Thyroid gland (tissue), 4 donors: ENCODE measurements around the gene FOXO6.

ENCODE experiments used
- POLR2A ChIP-seq, 2 donors: fragments of 450-650 bp; IDR thresholded peaks; one replicate each; pipeline ENCODE4 v1.6.1; 2017; ENCODE audit warnings: antibody characterized with exemption in 2 of 2, mild to moderate bottlenecking in 2 of 2, moderate library complexity in 1 of 2
- TF ChIP-seq, protein P1 (sequence below), 6 experiments: fragments of 200-600 bp in 3 of 6; fragments of 450-650 bp in 3 of 6; sonication (generic) in 3 of 6; IDR thresholded peaks; one replicate each; pipeline ENCODE4 v1.5.1; 2016 to 2019; ENCODE audit warnings: antibody characterized with exemption in 6 of 6, mild to moderate bottlenecking in 2 of 6, inconsistent platforms in 1 of 6, moderate library complexity in 1 of 6

- TF ChIP-seq, protein P1, sequence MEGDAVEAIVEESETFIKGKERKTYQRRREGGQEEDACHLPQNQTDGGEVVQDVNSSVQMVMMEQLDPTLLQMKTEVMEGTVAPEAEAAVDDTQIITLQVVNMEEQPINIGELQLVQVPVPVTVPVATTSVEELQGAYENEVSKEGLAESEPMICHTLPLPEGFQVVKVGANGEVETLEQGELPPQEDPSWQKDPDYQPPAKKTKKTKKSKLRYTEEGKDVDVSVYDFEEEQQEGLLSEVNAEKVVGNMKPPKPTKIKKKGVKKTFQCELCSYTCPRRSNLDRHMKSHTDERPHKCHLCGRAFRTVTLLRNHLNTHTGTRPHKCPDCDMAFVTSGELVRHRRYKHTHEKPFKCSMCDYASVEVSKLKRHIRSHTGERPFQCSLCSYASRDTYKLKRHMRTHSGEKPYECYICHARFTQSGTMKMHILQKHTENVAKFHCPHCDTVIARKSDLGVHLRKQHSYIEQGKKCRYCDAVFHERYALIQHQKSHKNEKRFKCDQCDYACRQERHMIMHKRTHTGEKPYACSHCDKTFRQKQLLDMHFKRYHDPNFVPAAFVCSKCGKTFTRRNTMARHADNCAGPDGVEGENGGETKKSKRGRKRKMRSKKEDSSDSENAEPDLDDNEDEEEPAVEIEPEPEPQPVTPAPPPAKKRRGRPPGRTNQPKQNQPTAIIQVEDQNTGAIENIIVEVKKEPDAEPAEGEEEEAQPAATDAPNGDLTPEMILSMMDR (IDR thresholded peaks at IDR 0.05): peak in 4 of 6 experiments; percentile 9 to 66 (median 58)
- TF ChIP-seq POLR2A (IDR thresholded peaks at IDR 0.05): no peak
Observed at GRCh38 chr1:41360786-41361494, at the start of gene FOXO6.
